Kidney (tissue), 14 donors: ENCODE data around the gene KLHL25. TPM values are rescaled to one million over a fixed set of nuclear protein-coding genes. Genes with fewer than 3 reads are reported as not detected.

Experiments used
- DNase-seq, 5 donors: peaks; one replicate each; pipeline ENCODE4 v3.0.0-alpha.2; 2013 to 2020
- FAIRE-seq: peaks from 2 replicates; lab custom pipeline; 2012; peaks lifted over from hg19 to GRCh38; lab: Jason Lieb, UNC
- H3K27ac ChIP-seq, 2 donors: one replicate each; pipeline ENCODE4 v1.7.0; 2013; ENCODE audit warnings: low read depth in 2 of 2, low read length in 2 of 2, inconsistent platforms in 1 of 2
- H3K27me3 ChIP-seq: one replicate; pipeline ENCODE4 v1.7.1; 2013; ENCODE audit warnings: low read length, inconsistent platforms; ENCODE audit not compliant: control insufficient read depth, insufficient read depth
- H3K36me3 ChIP-seq, 3 donors: one replicate each; pipeline versions ENCODE4 v1.7.0 to v1.7.1; 2013; ENCODE audit warnings: low read length in 3 of 3, control low read depth in 1 of 3, inconsistent platforms in 1 of 3; ENCODE audit not compliant: insufficient read depth in 3 of 3, control insufficient read depth in 2 of 3
- H3K4me1 ChIP-seq, 3 donors: one replicate each; pipeline versions ENCODE4 v1.7.0 to v1.7.1; 2013; ENCODE audit warnings: low read length in 3 of 3, inconsistent platforms in 1 of 3, low read depth in 1 of 3; ENCODE audit not compliant: control insufficient read depth in 2 of 3, insufficient read depth in 2 of 3
- H3K4me3 ChIP-seq, 3 donors: one replicate each; pipeline versions ENCODE4 v1.7.0 to v1.8.1; 2013; ENCODE audit warnings: low read length in 3 of 3, control low read depth in 1 of 3, inconsistent platforms in 1 of 3
- H3K9ac ChIP-seq, 3 donors: one replicate each; pipeline versions ENCODE4 v1.7.0 to v1.7.1; 2013; ENCODE audit warnings: low read length in 3 of 3, control low read depth in 1 of 3, inconsistent platforms in 1 of 3
- H3K9me3 ChIP-seq, 3 donors: one replicate each; pipeline versions ENCODE4 v1.7.0 to v1.7.1; 2013; ENCODE audit warnings: low read length in 3 of 3, control low read depth in 1 of 3, inconsistent platforms in 1 of 3; ENCODE audit not compliant: control insufficient read depth in 2 of 3, insufficient read depth in 1 of 3
- CTCF ChIP-seq: IDR thresholded peaks from 3 replicates; pipeline ENCODE4 v1.5.1; 2012; ENCODE audit warnings: mild to moderate bottlenecking, moderate library complexity, borderline replicate concordance; ENCODE audit not compliant: insufficient read depth; ENCODE audit errors: extremely low read depth
- intact Hi-C: fragments of 100-400 bp; cut with DNase I; formaldehyde crosslinking; loops from one replicate; pipeline ENCODE4 v1.11.1; 2022
- polyA plus RNA-seq: library from polyadenylated mRNA; stranded (reverse); fragments of 350-450 nt; fragmentation: Illumina TruSeq; extraction: RNeasy Lipid Tissue Mini Kit (QIAGEN cat#74804); gene quantifications from one replicate; pipeline ENCODE4 v1.2.3, GENCODE V29; 2014; ENCODE audit warnings: low read depth, low replicate concordance; ENCODE audit not compliant: insufficient read depth
- total RNA-seq: library from RNA; stranded (reverse); fragmentation: NEBNext Ultra II Directional; extraction: Animal tissue kit (Norgen Biotek cat#: 25700); gene quantifications from one replicate; pipeline ENCODE4 v1.2.1, GENCODE V29; 2021
- donor health status: control.
- donor health status: control.
- donor health status: control.
- donor health status: control.
- donor health status: control.
- donor health status: DM: yes; HTN: yes; CAD: no.
- donor health status: Normal renal cell carcinoma (clear cell type).

Gene KLHL25
- total and polyA plus RNA-seq, 2 donors from 2014 or later = 5.3 to 8.4 TPM

DNA sequence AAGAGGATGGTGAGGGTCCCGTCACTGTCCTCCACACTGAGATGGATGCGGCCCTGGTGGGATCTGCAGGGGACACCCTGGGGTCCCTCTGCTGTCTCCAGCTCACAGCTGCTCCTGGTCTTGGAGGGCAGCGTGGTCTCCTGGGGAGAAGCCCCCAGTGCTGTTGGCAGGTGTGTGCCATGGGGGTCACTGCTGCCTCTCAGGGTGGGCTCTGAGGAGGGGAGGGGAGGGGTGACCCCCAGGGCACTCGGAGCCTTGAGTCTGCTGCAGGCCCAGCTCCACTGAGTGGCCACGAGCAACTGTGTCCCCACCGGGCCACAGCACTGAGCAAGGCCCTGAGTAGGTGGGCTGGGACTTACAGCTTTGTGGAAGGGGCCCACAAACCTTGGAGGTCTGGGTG is 34.7 kb downstream of the KLHL25 start:
- intact Hi-C loops = no loop called here
- DNase-seq = peak in 1 of 5 donors; percentile 53
- Histone ChIP-seq H3K9me3 (no peaks in the 10 kb centered on the region), H3K4me1 (peaks cover 0 to 27% (median 24%) of the 10 kb centered on the region in 3 donors), H3K27ac (no peak overlapping the region), H3K4me3 (no peak overlapping the region), H3K9ac (no peak overlapping the region), H3K27me3 (no peaks in the 10 kb centered on the region), H3K36me3 (peaks cover 0 to 4% (median 0%) of the 10 kb centered on the region in 3 donors)
- FAIRE-seq = no peak
- TF ChIP-seq CTCF = no peak

DNA sequence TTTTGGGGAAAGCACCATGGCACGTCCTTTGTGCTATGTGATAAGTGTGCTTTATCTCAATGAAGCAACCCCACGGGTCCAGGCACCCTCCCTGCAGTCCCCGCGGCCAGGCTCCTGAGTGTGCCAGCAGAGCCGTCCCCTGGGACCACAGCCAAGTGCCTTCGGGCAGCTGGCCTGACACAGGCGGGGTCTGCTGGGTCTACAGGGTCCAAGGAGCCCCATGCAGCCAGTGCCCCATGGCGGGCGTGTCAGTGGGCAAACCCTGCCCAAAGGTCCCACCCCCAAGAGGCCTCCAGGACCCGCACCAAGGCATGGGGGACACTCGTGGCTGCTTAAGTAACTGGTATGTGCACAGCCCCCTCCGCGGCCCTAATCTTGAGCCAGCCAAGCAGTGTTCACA is 35.3 kb downstream of the KLHL25 start:
- DNase-seq (peak in 1 of 5 donors; percentile 74), FAIRE-seq (no peak)
- intact Hi-C loops = no loop called here
- peaks cover 0 to 4% (median 0%) of the 10 kb centered on the region in 3 donors for H3K36me3 ChIP-seq
- no peak for TF ChIP-seq CTCF
- H3K27ac ChIP-seq = no peak overlapping the region
- H3K9ac ChIP-seq = no peak overlapping the region
- H3K4me1 ChIP-seq = peaks cover 0 to 20% (median 17%) of the 10 kb centered on the region in 3 donors
- no peaks in the 10 kb centered on the region for H3K9me3 ChIP-seq
- H3K27me3 ChIP-seq = no peaks in the 10 kb centered on the region
- no peak overlapping the region for H3K4me3 ChIP-seq

GRCh38 chr15:85758655-85758978 is 36.1 kb downstream of the KLHL25 start:
- DNase-seq = peak in 1 of 5 donors; percentile 51
- no peak overlapping the region for H3K4me3 ChIP-seq
- no peak overlapping the region for H3K27ac ChIP-seq
- H3K36me3 ChIP-seq = peaks cover 0 to 4% (median 0%) of the 10 kb centered on the region in 3 donors
- FAIRE-seq = no peak
- H3K4me1 ChIP-seq = peaks cover 0 to 19% (median 10%) of the 10 kb centered on the region in 3 donors
- H3K27me3 ChIP-seq = no peaks in the 10 kb centered on the region
- H3K9me3 ChIP-seq = no peaks in the 10 kb centered on the region
- no peak overlapping the region for H3K9ac ChIP-seq
- intact Hi-C loops = no loop called here
- TF ChIP-seq CTCF = no peak

DNA sequence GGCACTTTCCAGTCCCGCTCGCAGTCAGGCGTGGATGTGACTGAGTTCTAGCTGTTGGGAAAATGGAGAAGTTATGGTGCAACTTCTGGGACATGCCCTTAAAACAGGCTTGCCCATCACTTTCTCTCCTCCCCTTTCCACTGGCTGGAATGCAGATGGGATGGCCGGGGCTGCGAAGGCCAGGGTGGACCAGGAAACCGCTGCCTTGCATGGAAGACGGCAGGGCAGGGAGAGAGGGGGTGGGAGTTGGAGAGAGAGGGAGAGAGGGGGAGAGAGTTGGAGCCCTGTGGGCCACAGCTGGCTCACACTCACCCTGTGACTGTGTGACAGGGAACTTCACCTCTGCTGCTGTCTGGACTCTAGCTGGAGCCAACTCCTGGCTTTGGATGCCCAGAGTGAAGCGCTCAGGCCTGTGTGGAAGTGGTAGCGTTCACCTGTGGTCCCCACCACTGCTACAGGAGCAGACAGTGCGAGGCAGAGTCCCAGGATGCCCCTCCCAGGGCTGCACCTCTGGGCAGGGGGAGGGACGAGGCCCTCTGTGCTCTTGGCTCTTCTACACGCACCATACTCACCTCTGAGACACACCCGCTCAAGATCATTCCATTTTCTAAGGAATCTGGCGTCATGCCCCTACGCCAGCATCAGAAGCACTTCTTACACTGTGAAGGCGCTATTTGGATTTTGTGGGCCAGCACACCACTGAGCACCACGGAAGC is 36.6 kb downstream of the KLHL25 start:
- H3K4me1 ChIP-seq = peaks cover 0 to 14% (median 6%) of the 10 kb centered on the region in 3 donors

More for the DNA sequence above, 36.6 kb downstream of the KLHL25 start:
- Histone ChIP-seq H3K4me3 (no peak overlapping the region), H3K9me3 (no peaks in the 10 kb centered on the region), H3K36me3 (peaks cover 0 to 4% (median 0%) of the 10 kb centered on the region in 3 donors), H3K27me3 (no peaks in the 10 kb centered on the region), H3K9ac (no peak overlapping the region), H3K27ac (no peak overlapping the region)
- intact Hi-C loops = no loop called here
- DNase-seq (peak in 2 of 5 donors; percentile 23 to 60), FAIRE-seq (no peak)
- TF ChIP-seq CTCF = no peak
